Body of pancreas (tissue), 4 donors: ENCODE data around the gene MMADHC. TPM values are rescaled to one million over a fixed set of nuclear protein-coding genes. Genes with fewer than 3 reads are reported as not detected.

Experiments used
- ATAC-seq: fragments of 150-250 bp; one replicate; pipeline ENCODE4 v1.9.1; 2016
- DNase-seq, 4 donors: peaks; one replicate each; pipeline ENCODE4 v3.0.0-alpha.2; 2019
- H3K27ac ChIP-seq, 4 donors: fragments of 200-600 bp; sonication (generic); 1 replicate in 3 of 4; 2 replicates in 1 of 4; pipeline versions ENCODE4 v1.5.1 to v1.6.1; 2016 to 2019; ENCODE audit warnings: mild to moderate bottlenecking in 1 of 4, mixed read lengths in 1 of 4, moderate library complexity in 1 of 4
- H3K27me3 ChIP-seq, 2 donors: fragments of 200-600 bp; sonication (generic); one replicate each; pipeline ENCODE4 v1.6.0; 2016; ENCODE audit warnings: mild to moderate bottlenecking in 1 of 2
- H3K36me3 ChIP-seq, 2 donors: fragments of 200-600 bp; sonication (generic); replicated peaks in 1 of 2; 2 replicates each; pipeline ENCODE4 v1.5.1; 2016; ENCODE audit warnings: low read depth in 2 of 2; ENCODE audit not compliant: insufficient read depth in 1 of 2
- H3K4me1 ChIP-seq: fragments of 200-600 bp; sonication (generic); one replicate; pipeline ENCODE4 v1.6.0; 2016
- H3K4me3 ChIP-seq, 2 donors: fragments of 200-600 bp; sonication (generic); 1 replicate in 1 of 2; 2 replicates in 1 of 2; pipeline ENCODE4 v1.5.1; 2016 to 2019
- H3K9me3 ChIP-seq, 3 donors: fragments of 200-600 bp; sonication (generic); 1 replicate in 2 of 3; 2 replicates in 1 of 3; pipeline ENCODE4 v1.5.1; 2016
- CTCF ChIP-seq, 7 experiments: fragments of 450-650 bp in 4 of 7; fragments of 200-600 bp in 3 of 7; sonication (generic) in 3 of 7; IDR thresholded peaks; one replicate each; pipeline ENCODE4 v1.5.1; 2016 to 2019; ENCODE audit warnings: antibody characterized with exemption in 7 of 7
- POLR2A ChIP-seq, 3 donors: fragments of 450-650 bp; IDR thresholded peaks; one replicate each; pipeline ENCODE4 v1.6.1; 2016; ENCODE audit warnings: antibody characterized with exemption in 3 of 3, mild to moderate bottlenecking in 2 of 3
- WGBS, 2 donors: methylation state at CpG; one replicate each; pipeline ENCODE4 v1.1.5; 2017; 5-methylcytosine and 5-hydroxymethylcytosine counted together
- intact Hi-C: fragments of 100-400 bp; cut with DNase I; formaldehyde crosslinking; loops from one replicate; pipeline ENCODE4 v1.15.1; 2023
- total RNA-seq, 2 donors: library from RNA; depleted of rRNA; stranded (reverse); fragments of >200 nt; gene quantifications; one replicate each; pipeline ENCODE4 v1.1.0, GENCODE V29; 2016

Gene MMADHC
- total RNA-seq, 2 donors from 2014 or later: 33.6 to 52.9 TPM

- intact Hi-C loops: no loop called here
- H3K4me3 ChIP-seq: no peak overlapping the region
- TF ChIP-seq POLR2A (IDR thresholded peaks at IDR 0.05) (no peak), CTCF (IDR thresholded peaks at IDR 0.05) (no peak)
- peaks cover 23% of the 10 kb centered on the region for H3K4me1 ChIP-seq
- no peak for DNase-seq
- WGBS, 2 donors: 62 to 64% methylated on average over 7 of the region's 7 CpGs
- no peak for ATAC-seq
- H3K27ac ChIP-seq: no peak overlapping the region
- no peaks in the 10 kb centered on the region for H3K27me3 ChIP-seq
- peaks cover 0 to 20% of the 10 kb centered on the region in 2 donors for H3K36me3 ChIP-seq
- no peaks in the 10 kb centered on the region for H3K9me3 ChIP-seq
These were observed 7.3 kb downstream of the MMADHC start for GRCh38 chr2:149579972-149580882.

GRCh38 chr2:149577269-149577668, 10.3 kb downstream of the MMADHC start:
- intact Hi-C loops: no loop called here
- ATAC-seq (no peak), DNase-seq (no peak)
- TF ChIP-seq POLR2A (IDR thresholded peaks at IDR 0.05): no peak
- no peak for TF ChIP-seq CTCF (IDR thresholded peaks at IDR 0.05)
- H3K27me3 ChIP-seq: no peaks in the 10 kb centered on the region
- no peak overlapping the region for H3K4me3 ChIP-seq
- no peak overlapping the region for H3K27ac ChIP-seq
- H3K9me3 ChIP-seq: no peaks in the 10 kb centered on the region
- H3K4me1 ChIP-seq: peaks cover 14% of the 10 kb centered on the region
- peaks cover 0 to 17% of the 10 kb centered on the region in 2 donors for H3K36me3 ChIP-seq
- 71 to 77% methylated on average over 2 of the region's 2 CpGs for WGBS, 2 donors

GRCh38 chr2:149575752-149576151, 11.8 kb downstream of the MMADHC start:
- WGBS, 2 donors: 81% methylated on average over 2 of the region's 2 CpGs
- Histone ChIP-seq H3K4me3 (no peak overlapping the region), H3K4me1 (peaks cover 9% of the 10 kb centered on the region), H3K36me3 (peaks cover 0 to 22% of the 10 kb centered on the region in 2 donors), H3K9me3 (no peaks in the 10 kb centered on the region), H3K27me3 (no peaks in the 10 kb centered on the region), H3K27ac (no peak overlapping the region)
- no peak for DNase-seq
- no peak for ATAC-seq
- TF ChIP-seq CTCF (IDR thresholded peaks at IDR 0.05): no peak
- no peak for TF ChIP-seq POLR2A (IDR thresholded peaks at IDR 0.05)
- intact Hi-C loops: no loop called here

GRCh38 chr2:149575277-149575676, 12.3 kb downstream of the MMADHC start:
- DNase-seq (no peak), ATAC-seq (no peak)
- Histone ChIP-seq H3K4me3 (no peak overlapping the region), H3K4me1 (peaks cover 9% of the 10 kb centered on the region), H3K9me3 (no peaks in the 10 kb centered on the region), H3K27me3 (no peaks in the 10 kb centered on the region), H3K27ac (no peak overlapping the region), H3K36me3 (peaks cover 0 to 25% of the 10 kb centered on the region in 2 donors)
- intact Hi-C loops: no loop called here
- no peak for TF ChIP-seq CTCF (IDR thresholded peaks at IDR 0.05)

- no peaks in the 10 kb centered on the region for H3K9me3 ChIP-seq
- ATAC-seq: no peak
- no peaks in the 10 kb centered on the region for H3K27me3 ChIP-seq
- no peak for TF ChIP-seq POLR2A (IDR thresholded peaks at IDR 0.05)
- peak in 5 of 7 experiments; percentile 21 to 40 (median 31) for TF ChIP-seq CTCF (IDR thresholded peaks at IDR 0.05)
- WGBS, 2 donors: 25 to 26% methylated on average over 2 of the region's 2 CpGs
- no peak overlapping the region for H3K27ac ChIP-seq
- peaks cover 0 to 32% of the 10 kb centered on the region in 2 donors for H3K36me3 ChIP-seq
- peaks cover 6% of the 10 kb centered on the region for H3K4me1 ChIP-seq
- DNase-seq: no peak
- intact Hi-C loops: no loop called here
- no peak overlapping the region for H3K4me3 ChIP-seq
These were observed 13.8 kb downstream of the MMADHC start for GRCh38 chr2:149573760-149574159.
